DMS79 treated with DMSO at 0.1 percent for 48 hours (cell line): ENCODE measurements around the gene ZBTB24.
"Not testable (repeated sequence)": the region's sequence is repeated elsewhere in the genome, so short reads cannot be mapped to it uniquely, and the experiment has no call there.

ENCODE experiments used
- DNase-seq: peaks from one replicate; lab custom pipeline; 2025; lab: John Stamatoyannopoulos, UW

The ZBTB24 gene

DNA sequence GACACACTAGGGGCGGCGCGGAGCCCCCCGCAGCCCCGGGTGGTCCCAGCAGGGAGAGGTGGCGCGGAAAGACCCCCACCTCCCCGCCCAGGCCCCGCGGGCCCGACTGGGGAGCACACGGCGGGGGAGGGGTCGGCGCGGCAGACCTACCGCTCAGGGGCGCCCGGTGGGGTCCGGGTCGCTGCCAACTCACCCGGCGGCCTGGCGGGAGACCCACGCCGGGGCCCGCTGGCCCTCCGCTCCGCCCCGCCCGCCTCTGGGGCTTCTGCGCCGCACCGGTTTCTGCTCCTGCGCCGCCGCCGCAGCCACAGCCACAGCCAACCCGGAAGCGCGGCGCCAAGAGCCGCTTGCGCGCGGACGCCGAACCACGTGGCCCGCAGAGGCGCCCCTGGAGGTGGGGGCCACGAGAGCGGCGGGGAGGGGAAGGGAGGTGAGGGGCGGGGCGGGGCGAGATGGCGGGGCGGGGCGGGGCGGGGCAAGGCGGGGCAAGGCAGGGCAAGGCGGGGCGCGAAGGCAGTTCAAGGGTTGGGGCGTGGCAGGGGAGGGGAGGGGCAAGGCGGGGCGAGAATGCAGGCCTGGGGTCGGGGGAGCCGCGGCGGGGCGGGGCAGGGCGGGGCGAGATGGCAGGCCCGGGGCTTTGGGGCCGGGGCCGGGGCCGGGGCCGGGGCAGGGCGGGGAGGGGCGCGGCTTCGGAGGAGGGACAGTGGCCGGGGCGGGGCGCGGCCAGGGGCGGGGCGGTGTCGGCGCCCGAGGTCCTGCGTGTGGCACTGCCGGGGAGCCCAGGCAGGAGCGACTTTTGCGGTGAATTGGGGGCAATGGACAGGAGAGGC, at the start of gene ZBTB24:
ZBTB24 (minus strand) TSS at position 315 of the 830 bp plus-strand sequence. CDS start 1,193 bp downstream, outside the sequence.
- DNase-seq = peak; percentile 81

DNA sequence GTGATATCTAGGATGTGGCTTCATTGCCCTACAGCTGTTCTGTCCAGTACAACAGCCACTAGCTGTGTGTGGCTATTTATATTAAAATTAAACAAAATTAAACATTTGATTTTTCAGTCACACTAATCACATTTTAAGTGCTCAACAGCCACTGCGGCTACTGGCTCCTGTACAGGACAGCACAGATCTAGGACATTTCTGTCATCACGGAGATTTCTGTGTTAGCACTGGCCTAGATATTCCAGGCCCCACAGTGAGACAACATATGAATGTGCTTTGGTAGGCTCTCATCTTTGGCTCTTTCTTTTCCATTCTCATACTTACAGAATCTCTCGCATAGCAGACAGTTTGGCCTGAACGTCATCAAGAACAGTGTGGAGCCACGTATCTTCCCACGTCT, 48.4 kb upstream of the ZBTB24 start:
- DNase-seq = no peak

DNA sequence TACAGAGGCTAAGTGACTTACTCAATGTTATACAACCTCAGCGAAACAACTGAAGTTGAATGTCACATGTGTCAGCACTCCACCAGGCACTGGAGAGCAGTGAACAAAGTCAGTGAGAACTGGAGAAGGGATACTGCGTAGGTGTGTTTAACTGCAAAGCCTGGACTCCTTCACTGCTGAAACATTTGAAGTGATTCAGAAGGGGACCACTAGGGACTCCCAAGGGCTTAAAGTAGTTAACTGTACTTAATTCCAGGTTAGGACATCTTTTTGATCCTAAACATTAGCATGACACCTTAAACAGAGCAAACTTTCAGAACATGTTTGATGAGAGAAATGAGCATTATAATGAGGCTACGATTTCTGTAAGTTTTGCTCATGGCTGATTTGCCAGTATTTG, 45.0 kb upstream of the ZBTB24 start:
- no peak for DNase-seq

DNA sequence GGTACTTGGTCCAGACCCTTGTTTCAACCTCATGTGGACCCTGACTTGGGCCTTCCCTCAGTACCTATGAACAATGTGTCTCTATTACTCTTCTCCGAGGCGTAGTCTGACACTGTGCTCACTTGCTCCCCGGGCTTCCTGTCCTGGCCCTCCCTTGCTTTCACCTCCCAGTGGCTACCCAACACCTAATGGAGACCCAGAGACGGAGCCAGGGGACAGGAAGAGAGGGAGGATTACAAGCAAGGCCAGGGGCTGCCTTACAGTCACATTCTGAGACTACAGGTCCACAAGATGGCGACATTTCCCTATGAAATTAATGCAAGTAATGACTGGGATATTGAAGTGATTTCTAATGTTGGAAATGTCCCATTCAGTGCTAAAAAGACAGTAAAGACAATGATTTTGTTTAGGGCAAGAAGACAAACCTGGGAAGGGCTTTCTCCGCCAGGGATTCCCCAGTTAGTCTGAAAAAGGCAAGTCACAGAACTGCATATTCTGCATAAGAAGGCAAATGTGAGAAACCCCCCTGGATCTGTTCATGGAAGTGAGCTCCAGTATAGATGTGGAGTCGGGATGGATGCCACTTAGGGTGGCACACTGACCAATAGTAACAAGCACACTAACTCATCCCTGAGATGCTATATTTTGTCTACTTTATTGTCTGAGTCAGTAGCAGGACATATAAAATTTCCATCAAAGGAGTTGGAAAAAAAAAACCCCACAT, 44.0 kb upstream of the ZBTB24 start:
- DNase-seq = peak; percentile 78

DNA sequence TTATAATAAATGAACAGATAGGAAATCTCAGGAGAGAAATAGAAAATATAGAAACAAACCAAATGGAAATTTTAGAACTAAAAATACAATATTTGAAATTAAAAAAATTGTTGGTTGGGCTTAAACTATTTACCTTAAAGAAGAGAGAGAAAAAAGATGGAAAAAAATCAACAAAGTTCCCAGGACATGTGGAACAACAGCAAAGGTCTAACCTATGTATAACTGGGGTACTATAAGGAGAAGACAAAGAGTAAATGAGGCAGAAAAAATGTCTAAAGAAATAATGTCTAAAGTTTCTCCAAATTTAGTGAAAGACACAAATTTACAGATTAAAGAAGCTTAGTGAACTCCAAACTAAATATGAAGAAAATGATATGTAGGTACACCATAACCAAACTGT, 41.1 kb upstream of the ZBTB24 start:
- DNase-seq = no peak

DNA sequence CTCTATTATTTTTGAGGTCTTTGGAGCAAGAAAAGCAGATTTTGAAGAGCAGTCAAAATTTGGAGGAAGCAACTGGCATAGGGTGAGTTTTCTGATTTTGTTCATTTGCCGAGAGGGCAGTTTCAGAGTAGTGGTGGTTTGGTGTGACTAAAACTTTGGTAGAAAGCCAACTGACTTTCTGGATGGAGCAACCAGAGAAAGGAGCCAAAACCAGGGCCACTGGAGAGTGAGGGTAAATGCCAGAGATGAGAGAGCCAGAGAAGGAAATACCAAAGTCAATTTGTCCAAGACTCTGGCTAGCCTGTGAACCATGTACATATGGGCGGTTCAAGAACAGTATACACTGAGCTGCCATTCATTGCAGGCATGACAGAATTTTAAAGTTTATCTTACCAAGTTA, 40.5 kb upstream of the ZBTB24 start:
- no peak for DNase-seq

DNA sequence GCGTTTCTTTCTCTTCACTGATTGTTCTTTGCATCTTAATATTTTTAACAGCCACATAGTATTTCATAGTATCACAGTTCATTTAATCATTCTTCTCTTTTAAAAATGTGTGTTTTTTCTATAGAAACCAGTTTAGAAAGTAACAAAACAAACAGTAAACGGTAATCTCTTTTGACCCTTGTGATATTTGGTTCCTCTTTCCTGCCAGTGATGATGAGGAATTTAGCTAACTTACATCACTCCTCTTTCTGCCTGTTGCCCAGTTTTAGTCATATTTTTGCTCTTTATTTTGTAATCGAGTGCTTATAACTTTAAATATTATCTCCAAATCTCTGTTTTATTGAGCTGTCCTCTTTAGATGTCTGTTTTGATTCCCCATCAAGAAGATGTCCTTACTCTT, 38.1 kb upstream of the ZBTB24 start:
- DNase-seq = no peak

DNA sequence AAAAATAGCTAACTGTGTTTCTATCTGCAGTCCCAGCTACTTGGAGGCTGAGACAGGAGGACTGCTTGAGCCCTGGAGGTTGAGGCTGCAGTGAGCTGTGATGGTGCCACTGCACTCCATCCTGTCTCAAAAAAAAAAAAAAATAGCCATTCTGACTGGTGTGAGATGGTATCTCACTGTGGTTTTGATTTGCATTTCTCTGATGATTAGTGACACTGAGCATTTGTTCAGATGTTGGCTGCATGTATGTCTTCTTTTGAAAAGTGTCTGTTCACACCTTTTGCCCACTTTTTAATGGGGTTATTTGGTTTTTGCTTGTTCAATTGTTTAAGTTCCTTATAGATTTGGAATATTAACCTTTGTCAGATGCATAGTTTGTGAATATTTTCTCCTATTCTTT, 36.6 kb upstream of the ZBTB24 start:
- not testable (repeated sequence) for DNase-seq

DNA sequence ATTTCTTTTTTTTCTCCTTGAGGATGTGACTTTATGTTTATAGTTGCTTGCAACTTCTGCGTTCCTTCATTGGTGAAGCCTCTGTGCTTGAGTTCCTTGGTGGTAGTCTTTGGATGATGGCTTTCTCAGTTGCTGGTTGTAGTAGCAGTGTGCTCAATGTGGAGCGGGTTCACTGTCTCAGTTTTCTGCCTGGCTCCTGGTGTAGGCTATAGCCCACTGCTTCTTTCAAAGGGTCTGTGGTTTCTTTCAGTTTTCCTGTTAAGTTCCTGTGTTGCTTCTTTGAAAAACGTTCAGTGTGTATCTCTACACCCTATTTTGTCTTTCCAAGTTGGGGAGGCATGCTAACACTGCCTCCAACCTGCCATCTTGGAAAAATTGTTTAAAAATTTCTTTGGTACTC, 33.9 kb upstream of the ZBTB24 start:
- no peak for DNase-seq

DNA sequence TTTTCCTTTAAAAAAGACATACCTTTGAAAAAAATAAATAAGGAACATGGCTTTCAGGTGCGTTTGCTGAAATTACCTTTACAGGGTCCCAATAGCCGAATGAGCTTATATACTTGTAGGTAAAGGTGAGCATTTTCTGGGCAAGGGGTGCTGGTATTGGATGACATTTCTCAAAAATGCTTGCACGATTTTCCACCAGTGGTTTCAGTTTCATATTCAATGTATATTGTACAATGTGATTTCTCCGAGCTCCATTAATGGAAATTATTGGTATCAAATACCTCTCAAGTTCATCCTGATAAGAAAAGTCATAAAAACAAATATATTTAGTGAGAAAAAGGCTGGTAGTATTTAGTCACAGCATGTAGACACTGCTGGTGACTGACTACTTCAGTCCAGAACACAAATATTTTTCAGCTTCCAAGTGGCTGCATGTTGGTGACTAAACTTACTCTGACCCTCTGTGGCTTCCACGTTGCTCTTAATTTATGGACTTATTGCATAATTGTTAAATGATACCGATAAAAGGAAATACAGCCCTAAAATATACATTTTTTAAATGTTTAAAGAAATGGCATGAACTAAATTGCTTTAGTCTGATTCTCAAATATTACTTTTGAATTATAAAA, 32.9 kb upstream of the ZBTB24 start:
- no peak for DNase-seq

DNA sequence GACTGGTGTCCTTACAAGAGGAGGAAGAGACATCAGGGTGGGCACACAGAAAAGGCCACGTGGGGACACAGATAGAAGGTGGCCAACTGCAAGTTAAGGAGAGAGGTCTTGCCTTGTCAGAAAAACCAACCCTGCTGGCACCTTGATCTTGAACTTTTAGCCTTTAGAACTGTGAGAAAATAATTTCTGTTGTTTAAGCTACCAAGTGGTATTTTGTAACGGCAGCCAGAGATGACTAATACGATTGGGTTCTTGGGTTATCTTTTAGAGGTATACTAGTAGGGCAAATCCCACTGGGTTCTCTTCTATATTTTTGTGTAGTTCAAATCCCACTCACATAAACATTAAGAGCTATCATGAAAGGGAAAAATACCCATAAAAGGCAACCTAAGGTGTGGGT, 31.9 kb upstream of the ZBTB24 start:
- no peak for DNase-seq

DNA sequence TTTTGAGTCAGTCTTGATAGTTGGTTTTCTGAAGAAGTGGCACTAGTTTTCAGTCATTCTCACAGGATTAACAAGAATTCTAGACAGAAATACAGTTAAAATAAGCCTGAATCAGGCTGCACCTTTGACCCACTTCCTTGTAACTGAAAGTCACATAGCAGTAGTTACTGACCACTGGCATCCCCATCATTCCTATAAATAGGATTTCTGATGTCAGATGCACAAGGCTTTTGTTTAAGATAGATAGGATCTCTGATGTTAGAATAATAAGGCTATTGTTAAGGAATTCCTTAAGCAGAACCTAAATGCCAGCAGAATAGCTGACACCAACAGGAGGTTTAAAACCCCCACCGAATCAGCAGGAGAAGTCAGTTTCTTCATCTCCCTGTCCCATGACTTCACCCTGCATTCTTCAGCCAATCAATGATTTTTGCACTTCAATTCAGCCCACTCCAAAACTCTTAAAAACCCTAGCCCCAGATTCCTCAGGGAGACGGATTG, 30.6 kb upstream of the ZBTB24 start:
- DNase-seq = no peak

DNA sequence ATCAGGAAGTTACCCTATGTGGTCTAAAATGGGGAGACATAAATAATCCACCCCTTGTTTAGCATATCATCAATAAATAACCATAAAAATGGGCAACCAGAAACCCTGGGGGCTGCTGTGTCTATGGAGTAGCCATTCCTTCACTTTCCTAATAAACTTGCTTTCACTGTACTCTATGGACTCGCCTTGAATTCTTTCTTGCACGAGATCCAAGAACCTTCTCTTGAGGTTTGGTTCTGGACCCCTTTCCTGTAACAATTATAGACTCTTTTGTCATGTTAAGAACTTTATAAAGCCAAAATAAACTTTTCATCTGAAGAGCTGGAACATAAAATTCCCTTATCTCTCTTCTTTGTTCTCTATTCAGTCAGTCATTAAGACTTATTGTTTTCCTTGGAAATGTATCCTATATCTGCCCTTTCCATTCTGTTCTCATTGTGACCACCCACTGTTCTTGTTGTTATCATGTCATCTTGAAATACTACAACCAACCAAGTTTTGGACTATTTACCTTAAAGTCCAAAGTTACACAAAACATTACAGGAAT, 29.3 kb upstream of the ZBTB24 start:
- no peak for DNase-seq

DNA sequence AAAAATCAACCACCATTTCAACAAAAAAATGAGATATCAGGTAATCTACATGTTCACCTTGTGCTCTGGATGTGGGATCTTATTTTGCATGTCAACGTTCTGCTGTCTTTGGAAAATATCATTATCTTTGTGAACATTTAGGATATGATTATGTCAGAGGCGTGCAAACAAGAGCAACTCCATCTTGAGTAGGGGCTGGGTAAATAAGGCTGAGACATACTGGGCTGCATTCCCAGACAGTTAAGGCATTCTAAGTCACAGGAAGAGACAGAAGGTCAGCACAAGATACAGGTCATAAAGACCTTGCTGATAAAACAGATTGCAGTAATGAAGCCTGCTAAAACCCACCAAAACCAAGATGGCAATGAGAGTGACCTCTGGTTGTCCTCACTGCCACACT, 28.8 kb upstream of the ZBTB24 start:
- no peak for DNase-seq

DNA sequence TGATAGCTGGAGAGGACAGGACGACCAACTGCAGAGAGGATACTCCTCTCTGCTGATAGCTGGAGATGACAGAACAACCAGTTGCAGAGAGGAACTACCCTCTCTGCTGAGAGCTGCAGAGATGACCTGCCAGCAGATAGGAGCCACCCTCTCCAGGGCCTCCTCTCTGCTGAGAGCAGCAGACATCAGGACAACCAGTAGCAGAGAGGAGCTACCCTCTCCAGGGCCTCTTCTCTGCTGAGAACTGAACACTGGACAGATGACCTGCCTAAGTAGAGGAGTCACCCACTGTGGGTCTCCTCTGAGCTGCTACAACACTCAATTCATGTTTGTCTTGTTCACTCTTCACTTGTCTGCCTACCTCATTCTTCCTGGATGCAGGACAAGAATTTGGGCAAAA, 27.3 kb upstream of the ZBTB24 start:
- DNase-seq = no peak

DNA sequence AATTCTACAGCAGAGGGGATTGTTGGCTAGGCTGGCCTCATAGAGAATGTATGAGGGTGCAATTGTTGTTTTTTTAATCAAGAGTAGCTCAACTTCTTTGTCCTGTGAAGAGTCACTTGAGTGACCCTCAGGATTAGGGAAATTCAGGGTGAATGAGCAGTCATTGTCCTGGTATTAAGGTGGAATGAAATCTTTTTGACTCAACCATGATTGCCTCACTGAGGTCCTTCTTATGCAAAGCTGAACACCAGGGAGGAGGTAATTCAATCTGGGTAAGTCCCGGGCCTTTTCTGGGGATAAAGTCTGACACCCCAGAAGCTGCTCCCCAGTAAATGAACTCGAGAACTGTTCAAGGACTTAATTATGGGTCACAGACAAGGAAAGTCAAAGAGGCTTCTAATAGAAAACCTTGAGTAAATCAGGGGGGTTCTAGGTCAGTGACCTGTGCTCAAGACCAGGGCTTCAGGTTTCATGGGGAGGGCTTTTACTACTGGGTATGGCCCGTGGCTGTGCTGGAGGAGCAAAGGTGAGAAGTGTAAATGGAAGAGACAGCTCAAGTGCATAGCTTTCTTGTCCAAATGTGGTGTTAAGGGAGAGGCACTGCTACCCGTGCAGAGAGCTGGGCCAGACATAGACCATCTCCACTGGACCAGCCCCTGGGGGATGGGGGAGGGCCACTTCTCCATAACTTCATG, 25.3 kb upstream of the ZBTB24 start:
- DNase-seq = no peak

DNA sequence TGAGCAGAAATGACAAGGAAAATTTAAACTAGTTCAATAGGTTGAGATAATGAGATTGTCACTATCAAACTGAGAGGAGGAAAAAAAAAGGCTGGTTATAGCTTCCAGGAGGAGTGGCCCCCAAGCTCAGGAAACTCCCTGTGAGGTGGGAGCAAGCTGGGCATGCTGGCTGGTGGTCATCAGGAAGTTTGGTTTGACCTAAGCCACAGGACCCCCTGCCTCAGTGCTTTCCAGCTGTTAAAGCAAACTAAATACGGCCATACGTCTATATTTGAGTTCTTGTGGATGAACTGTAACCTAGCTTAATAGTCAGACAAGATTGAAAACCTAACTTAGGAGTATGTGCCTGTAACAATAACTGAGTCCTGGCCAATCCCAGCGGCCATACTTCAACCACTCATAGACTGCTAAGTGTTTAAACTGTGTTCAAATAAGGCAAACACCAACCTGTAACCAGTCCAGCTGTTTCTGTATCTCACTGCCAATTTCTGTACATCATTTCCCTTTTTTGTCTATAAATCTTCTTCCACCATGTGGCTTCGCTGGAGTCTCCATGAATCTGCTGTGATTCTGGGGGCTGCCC, 24.6 kb upstream of the ZBTB24 start:
- no peak for DNase-seq

DNA sequence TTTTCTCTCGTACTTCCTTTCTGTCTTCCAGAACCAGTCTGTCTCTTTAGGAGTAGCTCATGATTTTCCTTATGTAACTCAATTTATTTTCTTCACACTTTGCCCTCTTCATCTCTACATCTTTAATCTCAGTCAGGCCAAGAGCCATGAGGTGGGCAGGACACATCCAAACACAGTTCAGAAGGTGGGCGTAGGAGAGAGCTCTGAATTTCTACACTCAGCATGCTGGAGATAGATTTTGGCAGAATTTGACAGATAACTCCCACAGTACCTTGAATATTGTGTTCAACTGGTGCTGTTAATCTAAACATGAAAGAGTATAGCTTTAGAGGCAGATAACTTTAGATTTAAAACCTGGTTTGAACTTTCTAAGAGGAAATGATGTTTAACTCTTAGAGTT, 23.8 kb upstream of the ZBTB24 start:
- no peak for DNase-seq

DNA sequence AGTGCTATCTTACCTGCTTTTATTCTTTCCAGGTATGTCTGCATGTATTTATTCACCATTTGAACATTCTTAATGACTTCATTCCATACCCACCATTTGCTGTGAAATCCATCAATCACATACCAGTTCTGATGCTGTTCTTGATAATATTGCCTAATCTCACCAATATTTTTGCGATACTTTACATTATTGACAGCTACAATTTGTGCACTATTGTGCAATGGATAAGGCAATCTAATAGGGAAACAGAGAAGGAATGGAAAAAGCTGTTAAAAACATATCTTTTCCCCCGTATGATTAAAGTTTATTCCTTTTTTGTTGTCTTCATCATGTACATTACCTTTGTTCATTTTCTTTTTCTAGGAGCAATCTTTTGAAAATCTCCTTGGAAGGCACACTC, 23.3 kb upstream of the ZBTB24 start:
- DNase-seq = no peak

DNA sequence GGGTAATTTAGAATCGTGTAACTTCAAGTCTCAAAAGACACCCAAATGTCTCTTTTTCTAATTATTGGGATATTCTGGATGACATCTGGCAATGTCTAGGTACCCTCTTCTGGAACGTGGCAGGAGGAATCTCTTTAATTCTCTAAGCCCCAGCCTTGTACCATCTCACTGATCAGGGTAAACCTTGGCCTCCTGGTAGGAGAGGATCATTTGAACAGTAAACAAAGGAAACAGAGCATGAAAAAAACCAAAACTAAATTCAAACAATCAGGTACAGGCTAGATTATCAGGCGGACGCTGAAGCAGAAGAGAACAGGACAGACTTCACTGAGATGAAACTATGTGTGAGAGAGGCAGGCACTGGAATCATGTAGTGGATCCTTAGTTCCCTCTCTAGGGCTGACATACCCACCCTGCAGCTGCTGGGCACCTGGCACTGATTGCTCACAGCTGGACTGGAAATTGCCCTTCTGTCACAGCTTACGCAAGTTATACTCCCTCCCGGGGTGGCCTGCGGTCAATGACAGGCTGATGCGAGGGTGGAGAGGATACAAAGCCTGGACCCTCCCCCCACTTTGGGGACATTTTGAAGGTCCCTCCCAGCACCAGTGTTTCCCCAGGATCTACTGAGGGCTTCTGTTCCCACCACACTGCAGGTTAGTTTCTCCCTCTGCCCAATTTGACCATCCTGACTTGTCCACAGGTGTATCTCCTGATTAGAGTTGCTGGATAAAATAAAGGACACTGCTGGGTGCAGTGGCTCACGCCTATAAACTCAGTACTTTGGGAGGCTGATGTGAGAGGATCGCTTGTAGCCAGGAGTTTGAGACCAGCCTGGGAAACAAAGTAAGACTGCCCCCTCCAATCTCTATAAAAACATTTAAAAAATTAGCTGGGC, 20.6 kb upstream of the ZBTB24 start:
- no peak for DNase-seq

DNA sequence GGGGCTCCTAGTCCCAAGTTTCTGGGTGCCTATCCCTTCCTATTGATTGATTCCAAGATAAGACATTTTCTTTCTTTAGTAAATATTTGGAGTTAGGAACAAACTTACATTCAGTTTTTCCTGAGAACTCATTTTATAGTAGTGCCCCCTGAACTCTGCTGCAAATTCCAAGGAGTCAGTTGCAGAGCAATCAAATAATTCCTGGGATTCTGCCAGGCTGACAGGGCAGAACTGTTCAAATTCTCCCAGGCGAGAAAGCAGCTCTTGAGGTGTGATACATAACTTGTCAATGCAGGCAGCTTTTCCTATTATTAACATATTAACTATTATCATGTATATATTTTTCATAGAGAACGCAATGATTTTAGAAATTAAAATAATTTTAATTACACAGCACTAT, 15.9 kb upstream of the ZBTB24 start:
- DNase-seq = no peak
